PC-9 (cell line): ENCODE measurements around the gene CELF1. TPM values are rescaled to one million over a fixed set of nuclear protein-coding genes. Genes with fewer than 3 reads are reported as not detected.

ENCODE experiments used
- BruUV-seq: library from RNA; stranded (reverse); fragments of 400-500 nt; replicated peaks from 2 replicates; lab custom pipeline; 2021; lab: Mats Ljungman, UMichigan
- CTCF ChIA-PET: fragments of 300-600 bp; sonication (Branson Sonifier 250); formaldehyde crosslinking; loops from one replicate; lab custom pipeline; 2022; ENCODE audit warnings: antibody characterized with exemption; lab: Charles Lee
- POLR2A ChIA-PET: fragments of 300-600 bp; sonication (Branson Sonifier 250); formaldehyde crosslinking; loops from one replicate; lab custom pipeline; 2022; ENCODE audit warnings: antibody characterized with exemption; ENCODE audit not compliant: unreplicated experiment; lab: Charles Lee
- DNase-seq, 2 experiments: peaks; one replicate each; pipeline versions ENCODE4 v3.0.0 to v3.0.0-alpha.2; 2015 to 2022; ENCODE audit warnings: mixed read lengths in 1 of 2
- H2AFZ ChIP-seq: fragments of 200-600 bp; sonication (generic); 2 replicates; pipeline ENCODE4 v1.8.1; 2017; ENCODE audit warnings: antibody characterized with exemption
- H3F3A ChIP-seq: fragments of 200-600 bp; sonication (generic); 2 replicates; pipeline ENCODE4 v1.8.1; 2017; ENCODE audit warnings: antibody characterized with exemption, mild to moderate bottlenecking, low read depth; ENCODE audit not compliant: insufficient read depth
- H3K27ac ChIP-seq: fragments of 200-600 bp; sonication (generic); 2 replicates; pipeline ENCODE4 v1.6.1; 2016; ENCODE audit warnings: mixed run types
- H3K27me3 ChIP-seq: fragments of 200-600 bp; sonication (generic); 2 replicates; pipeline ENCODE4 v1.6.1; 2016; ENCODE audit warnings: low read depth, mixed run types; ENCODE audit not compliant: insufficient read depth
- H3K36me3 ChIP-seq: fragments of 200-600 bp; sonication (generic); 2 replicates; pipeline ENCODE4 v1.6.1; 2016; ENCODE audit warnings: low read depth, mixed run types
- H3K4me1 ChIP-seq: fragments of 200-600 bp; sonication (generic); replicated peaks from 2 replicates; pipeline ENCODE4 v1.6.1; 2016; ENCODE audit warnings: mixed run types; ENCODE audit not compliant: insufficient read depth
- H3K4me2 ChIP-seq: fragments of 200-600 bp; sonication (generic); 2 replicates; pipeline ENCODE4 v1.6.1; 2017; ENCODE audit warnings: mixed run types
- H3K4me3 ChIP-seq: fragments of 200-600 bp; sonication (generic); 2 replicates; pipeline ENCODE4 v1.6.1; 2016; ENCODE audit warnings: mixed run types
- H3K79me2 ChIP-seq: fragments of 200-600 bp; sonication (generic); 2 replicates; pipeline ENCODE4 v1.6.1; 2017; ENCODE audit warnings: low read depth, mixed run types
- H3K9me2 ChIP-seq: fragments of 200-600 bp; sonication (generic); 2 replicates; pipeline ENCODE4 v1.8.1; 2017; ENCODE audit warnings: mild to moderate bottlenecking; ENCODE audit not compliant: insufficient read depth
- H3K9me3 ChIP-seq: fragments of 200-600 bp; sonication (generic); 2 replicates; pipeline ENCODE4 v1.8.1; 2016; ENCODE audit warnings: low read depth; ENCODE audit not compliant: insufficient read depth
- H4K20me1 ChIP-seq: fragments of 200-600 bp; sonication (generic); 2 replicates; pipeline ENCODE4 v1.8.1; 2017; ENCODE audit not compliant: insufficient read depth
- EZH2 ChIP-seq: fragments of 200-600 bp; sonication (generic); IDR thresholded peaks from 2 replicates; pipeline ENCODE4 v1.8.0; 2017; ENCODE audit warnings: antibody characterized with exemption, low read depth
- intact Hi-C: fragments of 100-400 bp; cut with micrococcal nuclease; formaldehyde crosslinking; loops from one replicate; pipeline ENCODE4 v1.10.0; 2022; ENCODE audit not compliant: unreplicated experiment
- total RNA-seq: library from RNA; stranded (reverse); gene quantifications from 2 replicates; pipeline ENCODE4 v1.2.3, GENCODE V29; 2021
- TF ChIP-seq, protein P1 (sequence below): fragments of 200-600 bp; sonication (generic); conservative IDR thresholded peaks from 2 replicates; pipeline ENCODE4 v1.6.1; 2017; ENCODE audit warnings: mixed run types, antibody characterized with exemption, mild to moderate bottlenecking, moderate library complexity

Gene CELF1
- total RNA-seq, 1 experiment from 2014 or later: 165 TPM

DNA sequence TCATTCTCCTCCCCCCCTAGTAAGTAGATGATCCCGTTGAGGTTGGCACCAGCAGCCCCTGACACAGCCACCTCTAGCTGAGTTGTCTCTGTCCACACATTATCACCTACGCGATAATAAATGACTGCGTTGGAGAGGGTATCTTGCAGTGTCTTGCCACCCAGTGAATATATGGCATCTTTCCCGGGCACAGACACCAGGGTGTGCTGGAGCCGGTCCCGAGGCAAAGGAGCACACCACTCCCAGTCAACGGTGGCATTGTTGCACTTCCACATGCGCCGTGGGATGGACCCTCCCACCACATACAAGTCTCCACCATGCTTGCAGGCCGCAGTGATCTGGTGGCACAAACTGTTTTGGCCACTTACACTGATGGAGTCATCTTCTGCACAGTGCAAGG is 20.4 kb upstream of the CELF1 start:
- Histone ChIP-seq H3K79me2 (peaks cover 32% of the 10 kb centered on the region), H3K36me3 (peaks cover 27% of the 10 kb centered on the region), H4K20me1 (peaks cover 4% of the 10 kb centered on the region; the same call in 1 of the 2 replicates), H3K9me2 (no peaks in the 10 kb centered on the region), H3K9me3 (no peaks in the 10 kb centered on the region), H3K27me3 (no peaks in the 10 kb centered on the region), H3K4me1 (peaks cover 5% of the 10 kb centered on the region), H3K4me2 (no peak overlapping the region), H3K4me3 (no peak overlapping the region), H2AFZ (no peak overlapping the region), H3K27ac (no peak overlapping the region), H3F3A (peaks cover 23% of the 10 kb centered on the region; the same call in 1 of the 2 replicates)
- no peak for TF ChIP-seq EZH2
- TF ChIP-seq, protein P1, sequence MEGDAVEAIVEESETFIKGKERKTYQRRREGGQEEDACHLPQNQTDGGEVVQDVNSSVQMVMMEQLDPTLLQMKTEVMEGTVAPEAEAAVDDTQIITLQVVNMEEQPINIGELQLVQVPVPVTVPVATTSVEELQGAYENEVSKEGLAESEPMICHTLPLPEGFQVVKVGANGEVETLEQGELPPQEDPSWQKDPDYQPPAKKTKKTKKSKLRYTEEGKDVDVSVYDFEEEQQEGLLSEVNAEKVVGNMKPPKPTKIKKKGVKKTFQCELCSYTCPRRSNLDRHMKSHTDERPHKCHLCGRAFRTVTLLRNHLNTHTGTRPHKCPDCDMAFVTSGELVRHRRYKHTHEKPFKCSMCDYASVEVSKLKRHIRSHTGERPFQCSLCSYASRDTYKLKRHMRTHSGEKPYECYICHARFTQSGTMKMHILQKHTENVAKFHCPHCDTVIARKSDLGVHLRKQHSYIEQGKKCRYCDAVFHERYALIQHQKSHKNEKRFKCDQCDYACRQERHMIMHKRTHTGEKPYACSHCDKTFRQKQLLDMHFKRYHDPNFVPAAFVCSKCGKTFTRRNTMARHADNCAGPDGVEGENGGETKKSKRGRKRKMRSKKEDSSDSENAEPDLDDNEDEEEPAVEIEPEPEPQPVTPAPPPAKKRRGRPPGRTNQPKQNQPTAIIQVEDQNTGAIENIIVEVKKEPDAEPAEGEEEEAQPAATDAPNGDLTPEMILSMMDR: no peak
- ChIA-PET POLR2A (interaction anchor here (0.6 kb wide), 2 partner anchors 60 to 87 kb away, joined by 5 to 8 read pairs; no protein-coding TSS in a partner anchor), CTCF (no interaction called here)
- intact Hi-C loops: no loop called here
- DNase-seq: no peak
- no TSS peak for BruUV-seq

DNA sequence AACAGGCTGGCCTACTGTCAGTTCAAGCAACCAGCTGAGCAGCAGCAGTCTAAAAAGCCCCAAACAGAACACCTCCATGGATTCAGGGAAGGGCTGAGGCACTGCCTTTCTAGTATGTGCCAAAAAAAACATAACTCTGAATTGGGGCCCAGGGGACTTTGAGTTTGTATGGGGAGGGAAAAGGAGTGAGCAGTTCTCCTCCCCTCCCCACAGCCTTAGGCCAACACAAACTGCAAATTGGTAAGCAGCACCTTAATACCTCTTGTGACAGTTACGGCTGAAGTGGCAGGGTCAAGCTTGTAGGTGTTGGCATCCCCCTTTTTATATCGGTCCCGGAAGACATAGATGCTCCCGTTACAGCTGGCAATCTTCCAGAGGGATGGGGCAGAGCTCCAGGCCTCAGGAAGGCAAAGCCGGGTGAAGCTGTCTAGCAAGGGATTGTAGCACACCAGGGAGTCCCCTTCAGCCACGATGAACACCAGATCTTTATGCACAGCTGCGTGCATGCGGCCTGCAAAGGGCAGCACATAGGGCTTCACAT is 19.9 kb upstream of the CELF1 start:
- no peak for DNase-seq
- Histone ChIP-seq H3K9me3 (no peaks in the 10 kb centered on the region), H3K4me3 (no peak overlapping the region), H3K36me3 (peaks cover 27% of the 10 kb centered on the region), H3K79me2 (peaks cover 32% of the 10 kb centered on the region), H3K4me1 (0 out of 2 replicates have a peak, but pooled peaks cover under 1% of the 10 kb centered on the region), H3K27me3 (no peaks in the 10 kb centered on the region), H3K27ac (no peak overlapping the region), H3K4me2 (no peak overlapping the region), H4K20me1 (peaks cover 4% of the 10 kb centered on the region; the same call in 1 of the 2 replicates), H2AFZ (no peak overlapping the region), H3F3A (peaks cover 19% of the 10 kb centered on the region; the same call in 1 of the 2 replicates), H3K9me2 (no peaks in the 10 kb centered on the region)
- BruUV-seq: no TSS peak
- ChIA-PET POLR2A (interaction anchor here (0.5 to 0.6 kb wide), 2 partner anchors 32 to 88 kb away, joined by 5 to 8 read pairs; no protein-coding TSS in a partner anchor), CTCF (no interaction called here)
- TF ChIP-seq, protein P1: no peak
- no peak for TF ChIP-seq EZH2
- intact Hi-C loops: no loop called here

- no peak for DNase-seq
- H3K36me3 ChIP-seq: peaks cover 27% of the 10 kb centered on the region
- H3K4me1 ChIP-seq: peaks cover 4% of the 10 kb centered on the region
- H3K79me2 ChIP-seq: peaks cover 33% of the 10 kb centered on the region
- no peaks in the 10 kb centered on the region for H3K9me2 ChIP-seq
- no peak overlapping the region for H3K4me3 ChIP-seq
- TF ChIP-seq, protein P1: no peak
- no peak for TF ChIP-seq EZH2
- no peak overlapping the region for H3K27ac ChIP-seq
- peaks cover 7% of the 10 kb centered on the region; the same call in 1 of the 2 replicates for H4K20me1 ChIP-seq
- CTCF ChIA-PET: no interaction called here
- no peak overlapping the region for H2AFZ ChIP-seq
- peaks cover 10% of the 10 kb centered on the region; the same call in 1 of the 2 replicates for H3F3A ChIP-seq
- no peaks in the 10 kb centered on the region for H3K9me3 ChIP-seq
- H3K27me3 ChIP-seq: no peaks in the 10 kb centered on the region
- no TSS peak for BruUV-seq
- POLR2A ChIA-PET: no interaction called here
- intact Hi-C loops: no loop called here
- H3K4me2 ChIP-seq: no peak overlapping the region
These were observed 19.0 kb upstream of the CELF1 start for GRCh38 chr11:47571895-47572294.
